ENCODE measurements around the gene PAFAH1B1.

GRCh38 chr17:2580661-2581060, 12.8 kb upstream of the PAFAH1B1 start:
- no peak for TF ChIP-seq CTCF (conservative IDR thresholded peaks at IDR 0.05; ENCODE audit: low read depth, low read length)
- no peak for TF ChIP-seq EZH2 (IDR thresholded peaks at IDR 0.05; ENCODE audit: low read length, unreplicated experiment)
- TF ChIP-seq EZH2phosphoT487 (IDR thresholded peaks at IDR 0.05; ENCODE audit: borderline replicate concordance, low read length): no peak

All from PC-3 (cell line).